GM19467 (cell line): ENCODE measurements around the gene MAN1A2.

Source experiments
- ATAC-seq: cut with Tn5 transposase; IDR thresholded peaks from one replicate; pipeline ENCODE4 v1.9.1; 2021; ENCODE audit warnings: mild to moderate bottlenecking, moderate library complexity; ENCODE audit not compliant: unreplicated experiment

The MAN1A2 gene

GRCh38 chr1:117573386-117574023 lies 206.3 kb downstream of the MAN1A2 start:
- ATAC-seq: no peak

GRCh38 chr1:117574161-117574835 lies 207.0 kb downstream of the MAN1A2 start:
- ATAC-seq: no peak

- no peak for ATAC-seq
Measured at GRCh38 chr1:117575586-117576225, 208.5 kb downstream of the MAN1A2 start.

- ATAC-seq: no peak
Measured at GRCh38 chr1:117576236-117576635, 209.0 kb downstream of the MAN1A2 start.

- no peak for ATAC-seq
Measured at GRCh38 chr1:117577191-117577885, 210.1 kb downstream of the MAN1A2 start.

- no peak for ATAC-seq
Measured at GRCh38 chr1:117578466-117578865, 211.2 kb downstream of the MAN1A2 start.
